ENCODE data around the gene KIAA0232. TPM values are rescaled to one million over a fixed set of nuclear protein-coding genes. Genes with fewer than 3 reads are reported as not detected.

The KIAA0232 gene
- total and polyA plus RNA-seq, 2 of the 8 experiments (the other 6 are each of a cell fraction or from before 2014, with no cell fraction given), result 5.6 to 23.3 TPM

GRCh38 chr4:6763330-6763851 is 19.1 kb upstream of the KIAA0232 start:
- no peak for FAIRE-seq
- Histone ChIP-seq H3K56ac (replicated peaks; ENCODE audit: insufficient read length, low read depth, low read length) (no peak overlapping the region), H3K4me3 (ENCODE audit: extremely low read depth in 1 of 4, insufficient read depth in 2 of 4, low read depth in 3 of 4, low read length in 4 of 4) (no peak overlapping the region), H3K23me2 (ENCODE audit: low read depth, low read length) (no peaks in the 10 kb centered on the region), H4K8ac (ENCODE audit: extremely low read depth, insufficient read depth, low read length) (no peak overlapping the region), H3K27ac (ENCODE audit: low read depth, low read length) (no peak overlapping the region), H3K9ac (replicated peaks in 1 of 4; ENCODE audit: extremely low read depth in 1 of 4, low read depth in 3 of 4, low read length in 3 of 4) (no peak overlapping the region), H2AK5ac (ENCODE audit: low read depth, low read length) (no peak overlapping the region), H2BK20ac (ENCODE audit: low read length) (no peak overlapping the region), H4K20me1 (replicated peaks in 1 of 2; ENCODE audit: control insufficient read depth in 1 of 2, insufficient read depth in 2 of 2, low read length in 2 of 2) (no peaks in the 10 kb centered on the region), H3K79me2 (ENCODE audit: control insufficient read depth in 1 of 2, insufficient read depth in 2 of 2, low read length in 2 of 2) (no peaks in the 10 kb centered on the region), H2BK12ac (ENCODE audit: low read depth, low read length) (0 out of 2 replicates have a peak overlapping the region, but pooled peaks have one; percentile 4), H4K5ac (ENCODE audit: insufficient read length, low read depth, low read length) (no peak overlapping the region), H2AFZ (ENCODE audit: low read length) (no peak overlapping the region; the same call in 1 of the 2 replicates), H2BK120ac (replicated peaks; ENCODE audit: low read depth, low read length) (no peak overlapping the region), H3K18ac (ENCODE audit: extremely low read depth, low read length) (no peak overlapping the region), H3K27me3 (replicated peaks in 1 of 4; ENCODE audit: control insufficient read depth in 3 of 4, extremely low read depth in 1 of 4, insufficient read depth in 3 of 4, low read length in 3 of 4) (no peaks in the 10 kb centered on the region), H3K79me1 (ENCODE audit: low read depth, low read length) (no peaks in the 10 kb centered on the region), H3K36me3 (ENCODE audit: control insufficient read depth in 2 of 4, insufficient read depth in 4 of 4, low read length in 3 of 4) (no peaks in the 10 kb centered on the region; a peak in 1 of 8 replicates), H3K4ac (replicated peaks; ENCODE audit: insufficient read length, low read depth, low read length) (no peak overlapping the region), H2BK5ac (ENCODE audit: low read depth, low read length) (no peak overlapping the region), H3K9me3 (ENCODE audit: insufficient read depth in 2 of 2, low read depth in 1 of 2, low read length in 1 of 2) (no peaks in the 10 kb centered on the region), H3K4me2 (ENCODE audit: insufficient read depth in 1 of 2, low read depth in 2 of 2, low read length in 2 of 2) (no peak overlapping the region), H4K91ac (replicated peaks; ENCODE audit: insufficient read length, low read length) (no peak overlapping the region), H3K23ac (ENCODE audit: insufficient read length) (no peak overlapping the region), H3K14ac (ENCODE audit: insufficient read length) (no peak overlapping the region), H3K4me1 (replicated peaks in 1 of 4; ENCODE audit: control insufficient read depth in 3 of 4, insufficient read depth in 4 of 4, low read length in 3 of 4) (peaks cover 0 to 3% (median under 1%) of the 10 kb centered on the region in 4 experiments; a peak in 1 of 7 replicates), H2BK15ac (ENCODE audit: low read length) (no peak overlapping the region)
- WGBS, 2 experiments (ENCODE audit: extremely low coverage in 1 of 2, insufficient coverage in 1 of 2, insufficient read length in 1 of 2, insufficient replicate concordance in 2 of 2, low coverage in 1 of 2, low lambda C conversion rate in 2 of 2, missing lambda C conversion rate in 1 of 2), result 87% methylated on average over 16 of the region's 16 CpGs; no CpG with 5 or more reads in 1 of the 2 experiments
- DNase-seq (ENCODE audit: low read depth in 1 of 2, low spot score in 2 of 2), result no peak
- ChIA-PET CTCF (ENCODE audit: partially characterized antibody) (interaction anchor here (2.3 kb wide), 1 partner anchor 110 kb away, joined by 12 read pairs; no protein-coding TSS in a partner anchor), POLR2A (ENCODE audit: partially characterized antibody) (no interaction called here)
- no peak for TF ChIP-seq CEBPB (IDR thresholded peaks at IDR 0.05; ENCODE audit: low read depth, low read length)
- no peak for TF ChIP-seq CBX5 (IDR thresholded peaks at IDR 0.05; ENCODE audit: low read depth, low read length)
- no peak for TF ChIP-seq RXRA (IDR thresholded peaks at IDR 0.05; ENCODE audit: insufficient read depth, low read depth, low read length)
- TF ChIP-seq MAFK (IDR thresholded peaks at IDR 0.05; ENCODE audit: low read depth, low read length), result no peak
- TF ChIP-seq CTCF (IDR thresholded peaks at IDR 0.05; ENCODE audit: control extremely low read depth in 1 of 3, insufficient read depth in 1 of 3, low read depth in 1 of 3, low read length in 3 of 3), result peak in 1 of 3 experiments; percentile 32; a peak in 1 of 4 replicates
- peak in 1 of 2 experiments; percentile 7; a peak in 1 of 4 replicates for TF ChIP-seq RAD21 (IDR thresholded peaks at IDR 0.05 in 1 of 2, conservative IDR thresholded peaks at IDR 0.05 in 1 of 2; ENCODE audit: low read depth in 2 of 2, low read length in 2 of 2)

Data from H1 (cell line).